HL-60/S4 treated with phorbol 12-myristate 13-acetate at 8.2 ng/mL for 4 days and 3 days (cell line): Measurements from ENCODE around the gene TARBP1.
"Not testable (repeated sequence)": the region's sequence is repeated elsewhere in the genome, so short reads cannot be mapped to it uniquely, and the experiment has no call there.

Source experiments
- in situ Hi-C: fragments of 300-500 bp; cut with MboI; formaldehyde crosslinking; loops from 2 replicates; pipeline ENCODE4 v1.15.0; 2022; ENCODE audit warnings: low sequenced_read_pairs

TARBP1 gene

GRCh38 chr1:234437423-234438171, 41.4 kb downstream of the TARBP1 start:
- in situ Hi-C loops, result no loop called here

DNA sequence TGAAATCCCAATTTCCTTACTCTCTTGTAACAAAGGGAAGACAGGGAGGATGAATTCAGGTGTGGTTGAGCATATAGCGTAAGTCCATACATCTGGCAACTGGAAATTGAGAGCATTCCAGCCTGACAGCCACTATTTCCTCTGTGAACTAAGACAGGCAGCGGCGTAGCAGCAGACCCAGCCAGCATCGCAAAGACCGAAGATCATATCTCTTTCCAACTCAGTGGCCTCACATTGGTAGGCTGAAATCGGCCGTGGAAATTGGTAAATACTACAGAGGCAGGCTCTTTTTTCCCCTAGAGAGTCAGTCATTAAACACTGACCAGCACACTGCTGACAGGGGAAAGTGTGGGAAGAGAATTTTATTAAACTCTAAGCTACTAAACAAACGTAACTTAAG, 43.4 kb downstream of the TARBP1 start:
- in situ Hi-C loops, result no loop called here

- in situ Hi-C loops, result no loop called here
Measured at GRCh38 chr1:234434706-234435105, 44.3 kb downstream of the TARBP1 start.

- in situ Hi-C loops, result no loop called here
Measured at GRCh38 chr1:234433563-234434285, 45.3 kb downstream of the TARBP1 start.

DNA sequence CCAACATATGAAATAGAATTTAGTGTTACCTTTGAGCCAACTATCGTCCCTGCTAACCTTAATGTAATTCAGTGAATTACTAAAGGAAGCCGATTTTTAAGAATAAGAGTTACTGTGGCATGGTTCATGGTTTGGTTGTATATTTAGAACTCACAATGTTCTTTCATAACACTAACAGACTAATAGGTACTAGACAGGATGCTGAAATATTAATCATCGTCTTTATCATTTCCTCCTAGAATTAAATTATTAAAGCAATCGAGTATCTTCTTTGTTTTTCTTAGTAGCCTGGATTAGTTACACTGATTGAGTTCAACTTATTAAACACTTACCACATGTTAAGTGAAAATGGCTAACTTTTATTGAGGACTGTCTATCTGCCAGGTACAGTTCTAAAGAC, 47.7 kb downstream of the TARBP1 start:
- in situ Hi-C loops, result no loop called here

- in situ Hi-C loops, result no loop called here
Measured at GRCh38 chr1:234430691-234431090, 48.3 kb downstream of the TARBP1 start.

DNA sequence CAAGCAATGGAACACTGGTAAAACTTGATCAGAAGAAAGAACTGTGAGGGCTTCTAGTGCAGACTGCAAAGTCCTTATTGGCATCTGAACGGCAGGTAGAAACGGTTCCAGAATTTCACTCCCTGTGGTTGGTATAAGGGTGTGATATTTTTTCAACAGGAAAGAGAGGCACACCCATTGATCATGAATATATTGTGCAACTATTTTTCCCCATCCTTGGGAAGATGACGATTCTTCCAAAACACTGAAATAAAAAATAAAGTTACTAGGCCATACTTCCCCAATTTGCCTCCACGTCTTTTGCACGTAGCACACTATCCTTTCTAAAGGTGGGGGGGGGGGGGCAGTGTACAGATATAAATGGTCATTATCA, 49.6 kb downstream of the TARBP1 start:
- in situ Hi-C loops, result no loop called here

GRCh38 chr1:234427950-234428646, 50.9 kb downstream of the TARBP1 start:
- in situ Hi-C loops, result no loop called here

DNA sequence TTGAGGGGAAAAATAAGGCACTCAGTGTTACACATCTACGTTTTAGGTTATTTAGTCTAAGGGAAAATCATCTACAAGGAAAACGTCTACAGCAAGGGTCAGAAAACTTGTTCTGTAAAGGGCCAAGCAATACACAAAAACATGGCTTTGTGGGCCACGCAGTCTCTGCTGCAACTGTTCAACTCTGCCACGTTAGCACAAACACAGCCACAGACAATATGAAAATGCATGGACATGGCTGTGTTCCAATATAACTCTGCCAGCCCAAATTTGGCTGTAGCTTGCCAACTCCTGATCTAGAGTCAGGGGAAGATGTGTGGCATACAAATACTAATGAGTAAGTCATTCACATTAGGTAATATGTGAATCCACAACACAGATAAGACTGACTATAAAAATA, 65.0 kb downstream of the TARBP1 start:
- in situ Hi-C loops, result no loop called here

DNA sequence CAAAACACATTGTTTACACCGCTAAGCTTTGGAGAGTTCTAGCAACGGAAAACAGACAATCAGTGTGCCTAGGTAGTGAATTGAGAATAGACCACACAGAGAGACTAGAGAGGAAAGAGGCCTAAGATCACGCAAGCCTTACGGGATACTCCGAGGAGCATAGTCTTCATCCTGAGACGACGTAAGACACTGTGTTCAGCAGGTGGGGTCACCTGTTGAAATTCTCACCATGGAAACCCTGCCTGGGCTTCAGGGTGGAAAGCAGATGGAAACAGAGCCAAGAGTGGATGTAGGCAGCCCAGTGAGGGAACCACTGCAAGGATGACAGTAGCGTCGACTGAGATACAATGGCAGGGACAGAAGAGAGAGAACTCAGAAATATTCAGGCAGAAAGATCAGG, 65.5 kb downstream of the TARBP1 start:
- in situ Hi-C loops, result no loop called here

DNA sequence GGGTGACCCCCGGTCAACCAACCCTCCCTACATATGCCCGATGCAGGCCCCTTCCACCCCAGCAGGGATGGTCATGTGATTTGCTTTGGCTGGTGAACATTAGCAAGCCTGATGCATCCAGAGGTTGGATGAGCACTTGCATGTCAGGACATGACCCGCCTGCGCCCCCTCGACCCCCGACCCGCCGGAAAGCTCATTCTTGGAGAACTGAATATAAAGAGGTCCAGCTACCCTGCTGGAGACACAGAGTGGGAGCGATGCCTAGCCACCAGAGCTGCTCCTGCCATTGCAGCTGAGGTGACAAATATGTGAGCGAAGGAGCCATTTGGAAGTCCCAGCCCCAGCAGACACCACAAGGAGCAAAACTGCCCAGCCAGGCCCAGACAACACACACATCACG, 66.1 kb downstream of the TARBP1 start:
- in situ Hi-C loops, result no loop called here

DNA sequence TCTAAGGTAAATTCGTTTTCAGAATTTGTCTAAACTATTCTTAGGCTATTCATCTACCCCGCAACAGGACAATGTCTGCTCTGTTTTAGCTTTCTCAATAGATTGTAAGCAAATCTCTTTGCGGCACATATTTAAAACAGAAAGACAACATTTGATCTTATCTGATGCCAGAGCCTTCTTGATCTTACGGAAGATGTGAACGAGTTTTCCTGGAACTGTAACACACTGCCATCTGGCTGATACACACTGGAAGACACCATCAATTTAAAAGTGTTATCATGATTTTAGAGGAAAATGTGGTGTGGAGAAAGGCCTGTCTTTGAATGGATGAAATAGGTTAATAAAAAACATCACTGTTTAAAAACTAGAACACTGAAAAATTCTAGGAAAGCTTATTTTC, 69.7 kb downstream of the TARBP1 start:
- in situ Hi-C loops, result no loop called here

DNA sequence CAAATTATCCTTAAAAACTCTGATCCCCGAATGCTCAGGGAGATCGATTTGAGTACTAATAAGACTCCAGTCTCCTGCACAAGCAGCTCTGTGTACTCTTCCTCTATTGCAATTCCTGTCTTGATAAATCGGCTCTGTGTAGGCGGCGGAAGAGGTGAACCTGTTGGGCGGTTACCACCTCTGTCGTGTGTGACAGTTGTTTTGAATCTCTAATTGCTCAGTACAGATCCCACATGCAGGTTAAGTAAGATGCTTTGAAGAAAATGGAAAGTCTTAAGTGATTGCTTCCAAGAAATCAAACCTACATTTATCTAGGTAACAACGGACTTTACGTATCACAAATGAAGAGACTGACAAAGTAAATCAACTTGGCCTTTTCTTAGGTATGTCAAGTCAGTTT, 70.2 kb downstream of the TARBP1 start:
- in situ Hi-C loops, result no loop called here

DNA sequence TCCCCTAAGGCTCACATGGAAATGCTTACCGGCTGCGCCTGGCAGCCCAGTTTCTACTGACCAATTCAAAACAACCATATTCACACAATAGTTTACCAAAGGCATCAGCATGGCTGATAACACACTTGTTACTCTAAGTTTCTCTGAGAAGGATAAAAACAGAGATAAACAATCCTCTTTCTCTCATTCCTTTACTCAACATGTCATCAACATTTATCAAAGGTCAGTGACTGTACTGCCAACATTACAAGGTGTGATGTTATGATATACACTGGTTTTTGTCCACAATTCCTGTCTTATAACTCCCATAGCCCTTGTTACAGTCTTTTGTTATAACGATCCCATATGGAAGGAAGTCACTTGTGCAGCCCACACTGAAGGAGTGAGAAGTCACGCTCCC, 72.1 kb downstream of the TARBP1 start:
- in situ Hi-C loops, result no loop called here

- in situ Hi-C loops, result no loop called here
Measured at GRCh38 chr1:234405676-234406075, 73.3 kb downstream of the TARBP1 start.

- in situ Hi-C loops, result no loop called here
Measured at GRCh38 chr1:234402939-234403338, 76.0 kb downstream of the TARBP1 start.

GRCh38 chr1:234401658-234402057, 77.3 kb downstream of the TARBP1 start:
- in situ Hi-C loops, result no loop called here

DNA sequence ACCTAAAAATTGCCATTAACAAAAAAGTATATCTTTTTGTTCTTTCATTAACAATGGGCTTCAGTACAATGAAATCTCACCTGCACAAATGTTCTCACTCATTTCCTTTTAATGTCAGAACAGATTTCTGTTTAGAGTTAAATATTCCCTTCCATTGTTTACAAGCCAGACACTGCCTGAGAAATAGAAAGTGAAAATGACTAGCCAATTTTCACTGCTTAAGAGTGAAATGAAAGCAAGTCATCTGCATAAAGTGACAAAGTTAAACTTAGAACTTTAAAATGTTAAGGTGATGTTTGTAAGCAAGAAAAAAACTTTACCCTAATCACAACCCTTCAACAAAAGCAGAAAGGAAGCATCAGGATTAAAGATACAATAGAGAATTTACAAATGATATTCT, 78.2 kb downstream of the TARBP1 start:
- in situ Hi-C loops, result no loop called here

GRCh38 chr1:234399515-234399914, 79.5 kb downstream of the TARBP1 start:
- in situ Hi-C loops, result not testable (repeated sequence)

DNA sequence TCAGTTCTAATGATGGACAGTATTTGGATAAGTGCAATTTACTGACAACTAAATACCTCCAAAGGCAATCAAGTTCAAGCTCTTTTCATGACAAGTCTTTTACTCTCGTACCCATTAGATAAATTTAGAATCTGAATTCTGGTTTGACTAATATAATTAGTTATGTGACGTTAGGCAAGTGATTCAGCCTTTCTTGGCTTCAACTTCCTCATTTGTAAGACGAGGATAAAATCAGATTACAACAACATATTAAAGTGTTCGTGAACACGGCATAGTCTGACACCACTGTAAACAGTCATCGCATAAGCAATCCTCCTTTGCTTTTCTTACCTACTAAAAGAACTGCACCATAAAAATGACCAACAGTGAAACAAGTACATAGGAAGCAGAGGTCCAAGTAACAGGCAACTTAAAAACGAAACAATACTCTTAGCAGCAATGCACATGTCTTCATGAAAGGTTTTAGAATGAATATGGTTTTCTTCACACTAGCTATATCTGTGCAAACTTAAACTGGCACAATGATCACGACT, 80.1 kb downstream of the TARBP1 start:
- in situ Hi-C loops, result no loop called here

DNA sequence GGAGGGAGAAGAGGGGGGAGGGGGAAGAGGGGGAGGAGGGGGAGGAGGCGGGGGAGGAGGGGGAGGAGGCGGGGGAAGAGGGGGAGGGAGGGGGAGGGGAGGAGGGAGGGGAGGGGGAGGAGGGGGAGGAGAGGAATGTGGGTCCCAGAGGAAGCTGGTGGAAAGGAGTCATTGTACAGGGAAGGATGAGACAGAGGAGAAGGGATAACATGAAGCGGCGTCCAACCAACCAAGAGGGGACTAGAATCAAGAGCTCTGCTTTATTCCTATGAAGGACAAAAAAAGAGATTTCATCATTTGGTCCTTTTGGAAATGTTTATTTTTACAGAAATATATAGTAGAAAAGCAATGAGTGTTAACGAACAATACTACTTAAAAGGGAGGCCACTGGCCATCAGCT, 81.2 kb downstream of the TARBP1 start:
- in situ Hi-C loops, result no loop called here

DNA sequence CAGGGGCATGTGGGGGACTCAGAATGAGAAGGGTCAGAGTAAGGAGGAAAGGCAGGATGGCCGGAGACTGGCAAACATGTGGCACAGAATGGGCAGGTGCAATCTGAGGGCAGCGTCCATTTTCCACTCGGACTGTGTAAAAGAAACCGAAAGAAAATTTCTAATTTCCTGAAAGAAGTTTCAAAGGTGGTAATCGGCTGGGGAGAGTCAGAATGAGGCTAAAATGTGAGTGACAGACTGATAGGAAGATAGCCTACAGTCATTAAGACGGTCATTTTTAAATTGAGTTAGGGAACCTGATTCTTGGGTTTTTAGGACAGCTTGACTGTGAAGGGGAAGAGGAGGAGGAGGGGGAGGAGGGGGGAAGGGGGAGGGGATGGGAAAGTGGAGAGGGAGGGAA, 82.1 kb downstream of the TARBP1 start:
- in situ Hi-C loops, result no loop called here
